HEK293 (cell line): Measurements from ENCODE around the gene HRK.

ENCODE experiments used
- CTCF ChIA-PET: fragments of 350-600 bp; formaldehyde crosslinking; extraction: SDS; loops from one replicate; lab custom pipeline; 2021; ENCODE audit warnings: antibody characterized with exemption; lab: Yijun Ruan, JAX
- POLR2A ChIA-PET: fragments of 300-600 bp; formaldehyde crosslinking; extraction: SDS; loops from one replicate; lab custom pipeline; 2020; ENCODE audit warnings: antibody characterized with exemption, inconsistent platforms; lab: Yijun Ruan, JAX
- H3K27ac ChIP-seq: fragments of 200-500 bp; sonication (Bioruptor generic); 2 replicates; pipeline ENCODE4 v1.5.1; 2014; ENCODE audit warnings: low read depth, low read length, control low read depth, inconsistent platforms; ENCODE audit errors: extremely low read depth
- H3K36me3 ChIP-seq, 2 experiments: fragments of 200-500 bp in 1 of 2; sonication (Bioruptor generic) in 1 of 2; 1 replicate in 1 of 2; 2 replicates in 1 of 2; pipeline ENCODE4 v1.5.1; 2014 to 2017; ENCODE audit warnings: inconsistent platforms in 2 of 2, low read length in 2 of 2; ENCODE audit not compliant: control insufficient read depth in 2 of 2, insufficient read depth in 1 of 2
- H3K4me1 ChIP-seq: fragments of 200-500 bp; sonication (Bioruptor generic); 2 replicates; pipeline ENCODE4 v1.5.1; 2014; ENCODE audit warnings: mild to moderate bottlenecking, low read length, inconsistent platforms; ENCODE audit not compliant: control insufficient read depth, insufficient read depth
- H3K4me3 ChIP-seq: 2 replicates; pipeline ENCODE4 v1.5.1; 2011; ENCODE audit warnings: low read depth, mild to moderate bottlenecking, control low read depth, low read length, moderate library complexity
- H3K9me3 ChIP-seq: fragments of 200-500 bp; sonication (Bioruptor generic); 2 replicates; pipeline ENCODE4 v1.5.1; 2014; ENCODE audit warnings: low read depth, low read length, inconsistent platforms; ENCODE audit not compliant: control insufficient read depth, insufficient read depth
- BCL11B ChIP-seq: fragments of 450-650 bp; formaldehyde crosslinking; IDR thresholded peaks from 2 replicates; pipeline ENCODE4 v1.5.1; 2016; ENCODE audit warnings: low read depth, missing biosample characterization, missing genetic modification characterization
- EGR2 ChIP-seq: fragments of 450-650 bp; formaldehyde crosslinking; IDR thresholded peaks from 2 replicates; pipeline ENCODE4 v1.5.1; 2016; ENCODE audit warnings: low read depth, missing biosample characterization, missing genetic modification characterization
- GFI1B ChIP-seq: fragments of 450-650 bp; formaldehyde crosslinking; IDR thresholded peaks from 2 replicates; pipeline ENCODE4 v1.5.1; 2016; ENCODE audit warnings: missing biosample characterization, missing genetic modification characterization
- KLF9 ChIP-seq: fragments of 450-650 bp; formaldehyde crosslinking; IDR thresholded peaks from 2 replicates; pipeline ENCODE4 v1.5.1; 2016; ENCODE audit warnings: missing biosample characterization, missing genetic modification characterization, low read depth
- PRDM4 ChIP-seq: fragments of 450-650 bp; formaldehyde crosslinking; IDR thresholded peaks from 2 replicates; pipeline ENCODE4 v1.5.1; 2017; ENCODE audit warnings: missing biosample characterization, missing genetic modification characterization
- SETDB1 ChIP-seq: IDR thresholded peaks from one replicate; pipeline ENCODE4 v1.6.1; 2017; ENCODE audit warnings: mild to moderate bottlenecking, low read length, moderate library complexity, mixed read lengths; ENCODE audit not compliant: insufficient read length
- YY1 ChIP-seq: fragments of 450-650 bp; formaldehyde crosslinking; IDR thresholded peaks from 2 replicates; pipeline ENCODE4 v1.5.1; 2018; ENCODE audit warnings: missing biosample characterization, missing genetic modification characterization
- ZBTB48 ChIP-seq: fragments of 450-650 bp; formaldehyde crosslinking; IDR thresholded peaks from 2 replicates; pipeline ENCODE4 v1.5.1; 2016; ENCODE audit warnings: missing biosample characterization, missing genetic modification characterization
- ZBTB49 ChIP-seq: fragments of 450-650 bp; formaldehyde crosslinking; IDR thresholded peaks from 2 replicates; pipeline ENCODE4 v1.5.1; 2016; ENCODE audit warnings: missing biosample characterization, missing genetic modification characterization, low read depth
- ZFHX2 ChIP-seq: fragments of 450-650 bp; formaldehyde crosslinking; conservative IDR thresholded peaks from 2 replicates; pipeline ENCODE4 v1.5.1; 2016; ENCODE audit warnings: missing biosample characterization, missing genetic modification characterization
- ZFP69B ChIP-seq: fragments of 450-650 bp; formaldehyde crosslinking; IDR thresholded peaks from 2 replicates; pipeline ENCODE4 v1.5.1; 2016; ENCODE audit warnings: missing biosample characterization, missing genetic modification characterization
- ZNF16 ChIP-seq: fragments of 450-650 bp; formaldehyde crosslinking; IDR thresholded peaks from 2 replicates; pipeline ENCODE4 v1.5.1; 2016; ENCODE audit warnings: low read depth, missing biosample characterization, missing genetic modification characterization
- ZNF18 ChIP-seq: fragments of 450-650 bp; formaldehyde crosslinking; IDR thresholded peaks from 2 replicates; pipeline ENCODE4 v1.5.1; 2016; ENCODE audit warnings: missing biosample characterization, missing genetic modification characterization
- ZNF223 ChIP-seq: fragments of 450-650 bp; formaldehyde crosslinking; IDR thresholded peaks from 2 replicates; pipeline ENCODE4 v1.5.1; 2016; ENCODE audit warnings: missing biosample characterization, missing genetic modification characterization
- ZNF292 ChIP-seq: fragments of 450-650 bp; formaldehyde crosslinking; IDR thresholded peaks from 2 replicates; pipeline ENCODE4 v1.5.1; 2016; ENCODE audit warnings: low read depth, missing biosample characterization, missing genetic modification characterization, borderline replicate concordance
- ZNF394 ChIP-seq: fragments of 450-650 bp; formaldehyde crosslinking; IDR thresholded peaks from 2 replicates; pipeline ENCODE4 v1.5.1; 2016; ENCODE audit warnings: missing biosample characterization, missing genetic modification characterization, mild to moderate bottlenecking, moderate library complexity, borderline replicate concordance
- ZNF433 ChIP-seq: fragments of 450-650 bp; formaldehyde crosslinking; IDR thresholded peaks from 2 replicates; pipeline ENCODE4 v1.5.1; 2016; ENCODE audit warnings: missing biosample characterization, missing genetic modification characterization, low read depth
- ZNF449 ChIP-seq: fragments of 450-650 bp; formaldehyde crosslinking; IDR thresholded peaks from 2 replicates; pipeline ENCODE4 v1.5.1; 2017; ENCODE audit warnings: missing biosample characterization, mild to moderate bottlenecking, missing genetic modification characterization, moderate library complexity
- ZNF513 ChIP-seq: fragments of 450-650 bp; IDR thresholded peaks from 2 replicates; pipeline ENCODE4 v1.5.1; 2018; ENCODE audit warnings: missing biosample characterization, missing genetic modification characterization
- ZNF521 ChIP-seq: fragments of 450-650 bp; formaldehyde crosslinking; IDR thresholded peaks from 2 replicates; pipeline ENCODE4 v1.5.1; 2017; ENCODE audit warnings: missing biosample characterization, mild to moderate bottlenecking, missing genetic modification characterization
- ZNF600 ChIP-seq: fragments of 450-650 bp; formaldehyde crosslinking; IDR thresholded peaks from 2 replicates; pipeline ENCODE4 v1.5.1; 2016; ENCODE audit warnings: missing biosample characterization, missing genetic modification characterization
- ZNF629 ChIP-seq: fragments of 450-650 bp; formaldehyde crosslinking; IDR thresholded peaks from 2 replicates; pipeline ENCODE4 v1.5.1; 2017; ENCODE audit warnings: missing biosample characterization, missing genetic modification characterization
- ZNF664 ChIP-seq: fragments of 450-650 bp; formaldehyde crosslinking; IDR thresholded peaks from 2 replicates; pipeline ENCODE4 v1.5.1; 2016; ENCODE audit warnings: missing biosample characterization, missing genetic modification characterization
- ZXDB ChIP-seq: fragments of 450-650 bp; formaldehyde crosslinking; IDR thresholded peaks from 2 replicates; pipeline ENCODE4 v1.5.1; 2016; ENCODE audit warnings: missing biosample characterization, missing genetic modification characterization

Gene HRK

GRCh38 chr12:116918464-116918863 is 37.2 kb upstream of the HRK start:
- ChIA-PET CTCF (no interaction called here), POLR2A (no interaction called here)
- H3K4me3 ChIP-seq = no peak overlapping the region
- no peak for TF ChIP-seq ZNF18 (tag by site-specific recombination)
- TF ChIP-seq EGR2 (tag by site-specific recombination) = peak; percentile 57; the same call in 1 of the 2 replicates
- no peak for TF ChIP-seq ZNF521
- TF ChIP-seq ZFHX2 = peak; percentile 64
- no peak for TF ChIP-seq BCL11B (tag by site-specific recombination)
- no peak for TF ChIP-seq ZBTB49 (tag by site-specific recombination)
- no peak for TF ChIP-seq ZBTB48 (tag by site-specific recombination)
- 0 out of 2 replicates have a peak, but pooled peaks have one; percentile 39 for TF ChIP-seq ZNF513
- no peaks in the 10 kb centered on the region for H3K9me3 ChIP-seq
- peaks cover 26% of the 10 kb centered on the region for H3K4me1 ChIP-seq
- H3K36me3 ChIP-seq = no peaks in the 10 kb centered on the region; a peak in 1 of 3 replicates
- H3K27ac ChIP-seq = no peak overlapping the region

- H3K36me3 ChIP-seq = peaks cover 0 to 4% of the 10 kb centered on the region in 2 experiments; a peak in 2 of 3 replicates
- no peak overlapping the region for H3K27ac ChIP-seq
- H3K4me1 ChIP-seq = peaks cover 22% of the 10 kb centered on the region
- ChIA-PET POLR2A (no interaction called here), CTCF (interaction anchor here (0.6 to 1.9 kb wide), 3 partner anchors 90 to 938 kb away, joined by 3 to 7 read pairs (median 6); no protein-coding TSS in a partner anchor)
- no peaks in the 10 kb centered on the region for H3K9me3 ChIP-seq
- H3K4me3 ChIP-seq = no peak overlapping the region
- TF ChIP-seq GFI1B (tag by site-specific recombination) = peak; percentile 72; the same call in 1 of the 2 replicates
- 0 out of 2 replicates have a peak, but pooled peaks have one; percentile 30 for TF ChIP-seq ZNF223 (tag by site-specific recombination)
- peak; percentile 74 for TF ChIP-seq ZFHX2
- TF ChIP-seq ZNF664 = 0 out of 2 replicates have a peak, but pooled peaks have one; percentile 38
- peak; percentile 84 for TF ChIP-seq ZNF600 (tag by site-specific recombination)
- no peak for TF ChIP-seq YY1
- peak; percentile 93 for TF ChIP-seq KLF9 (tag by site-specific recombination)
- no peak for TF ChIP-seq ZNF16
- peak; percentile 65 for TF ChIP-seq PRDM4 (tag by site-specific recombination)
- TF ChIP-seq ZNF292 (tag by site-specific recombination) = no peak
- no peak for TF ChIP-seq ZNF433 (tag by site-specific recombination)
- peak; percentile 95 for TF ChIP-seq ZFP69B (tag by site-specific recombination)
- TF ChIP-seq ZNF629 (tag by site-specific recombination) = peak; percentile 82
- TF ChIP-seq SETDB1 = no peak
- TF ChIP-seq ZNF521 = no peak
- peak; percentile 82; the same call in 1 of the 2 replicates for TF ChIP-seq ZNF394
- no peak for TF ChIP-seq ZNF449 (tag by site-specific recombination)
- peak; percentile 92 for TF ChIP-seq ZXDB (tag by site-specific recombination)
Measured at GRCh38 chr12:116916714-116917114, 35.5 kb upstream of the HRK start.
